Ishikawa (cell line): ENCODE data around the gene FRMPD2.

Source experiments
- CEBPB ChIP-seq: IDR thresholded peaks from 2 replicates; pipeline ENCODE4 v1.6.1; 2012
- CREB1 ChIP-seq: IDR thresholded peaks from 2 replicates; pipeline ENCODE4 v1.6.1; 2012; ENCODE audit warnings: low read depth
- EGR1 ChIP-seq: IDR thresholded peaks from 2 replicates; pipeline ENCODE4 v1.6.1; 2012
- EP300 ChIP-seq: IDR thresholded peaks from 2 replicates; pipeline ENCODE4 v1.6.1; 2012; ENCODE audit warnings: borderline replicate concordance
- FOXM1 ChIP-seq: IDR thresholded peaks from 2 replicates; pipeline ENCODE4 v1.6.1; 2012; ENCODE audit warnings: low read depth, borderline replicate concordance
- NFIC ChIP-seq: IDR thresholded peaks from 2 replicates; pipeline ENCODE4 v1.6.1; 2012
- RAD21 ChIP-seq: IDR thresholded peaks from 2 replicates; pipeline ENCODE4 v1.6.1; 2012; ENCODE audit warnings: low read depth
- REST ChIP-seq: IDR thresholded peaks from 2 replicates; pipeline ENCODE4 v1.6.1; 2012; ENCODE audit warnings: low read depth, mild to moderate bottlenecking
- TAF1 ChIP-seq: IDR thresholded peaks from 2 replicates; pipeline ENCODE4 v1.6.1; 2012; ENCODE audit warnings: low read depth, mild to moderate bottlenecking
- TCF12 ChIP-seq: IDR thresholded peaks from 2 replicates; pipeline ENCODE4 v1.6.1; 2012; ENCODE audit warnings: low read depth
- TEAD4 ChIP-seq: IDR thresholded peaks from 2 replicates; pipeline ENCODE4 v1.6.1; 2012
- USF1 ChIP-seq: IDR thresholded peaks from 2 replicates; pipeline ENCODE4 v1.6.1; 2012
- YY1 ChIP-seq: IDR thresholded peaks from 2 replicates; pipeline ENCODE4 v1.6.1; 2012; ENCODE audit warnings: low read depth
- ZBTB7A ChIP-seq: IDR thresholded peaks from 2 replicates; pipeline ENCODE4 v1.6.1; 2012; ENCODE audit warnings: low read depth
- TF ChIP-seq, protein P1 (sequence below): IDR thresholded peaks from 2 replicates; pipeline ENCODE4 v1.6.1; 2012

Gene FRMPD2

GRCh38 chr10:48254750-48255512 is 19.6 kb downstream of the FRMPD2 start:
- TF ChIP-seq TEAD4: no peak
- TF ChIP-seq FOXM1: no peak
- no peak for TF ChIP-seq YY1

DNA sequence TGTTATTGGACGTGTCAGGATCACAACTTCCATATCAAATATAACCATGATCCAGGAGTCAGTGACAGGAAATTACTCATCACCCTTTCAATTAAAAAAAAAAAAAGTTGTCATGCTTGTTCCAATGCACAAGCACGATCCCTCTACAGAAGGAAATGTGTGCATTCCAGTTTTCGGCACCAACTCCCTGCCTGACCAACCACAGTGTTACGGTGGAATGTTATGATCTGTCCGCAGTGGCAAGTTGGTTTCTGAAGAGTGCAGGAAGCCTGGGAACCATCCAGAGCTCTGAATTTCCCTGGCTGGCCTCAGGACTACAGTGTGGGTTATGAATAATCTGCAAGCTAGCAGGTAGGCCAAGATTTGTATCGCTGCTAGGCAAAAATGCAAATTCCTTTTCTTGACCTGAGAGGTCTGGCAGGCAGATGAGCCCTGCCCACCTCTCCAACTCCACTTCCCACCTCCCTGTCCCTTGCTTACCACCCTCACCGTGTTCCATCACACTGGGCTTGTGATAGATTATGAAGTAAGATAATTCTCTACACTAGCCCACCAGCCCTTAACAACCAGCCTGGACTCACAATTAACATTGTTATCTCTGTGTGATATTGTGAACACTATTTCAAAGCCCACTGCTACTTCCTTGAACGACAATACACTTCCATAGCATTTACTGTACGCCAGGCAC is 20.4 kb downstream of the FRMPD2 start:
- no peak for TF ChIP-seq EP300
- TF ChIP-seq USF1: no peak
- TF ChIP-seq TAF1: no peak
- TF ChIP-seq YY1: no peak
- no peak for TF ChIP-seq NFIC
- no peak for TF ChIP-seq EGR1
- TF ChIP-seq FOXM1: no peak
- no peak for TF ChIP-seq TCF12
- no peak for TF ChIP-seq CEBPB
- no peak for TF ChIP-seq RAD21
- TF ChIP-seq REST: no peak
- no peak for TF ChIP-seq CREB1
- TF ChIP-seq, protein P1, sequence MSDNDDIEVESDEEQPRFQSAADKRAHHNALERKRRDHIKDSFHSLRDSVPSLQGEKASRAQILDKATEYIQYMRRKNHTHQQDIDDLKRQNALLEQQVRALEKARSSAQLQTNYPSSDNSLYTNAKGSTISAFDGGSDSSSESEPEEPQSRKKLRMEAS: no peak
- TF ChIP-seq ZBTB7A: no peak
- TF ChIP-seq TEAD4: no peak

GRCh38 chr10:48252354-48252650 is 22.2 kb downstream of the FRMPD2 start:
- TF ChIP-seq REST (no peak), CREB1 (no peak), TEAD4 (no peak)

DNA sequence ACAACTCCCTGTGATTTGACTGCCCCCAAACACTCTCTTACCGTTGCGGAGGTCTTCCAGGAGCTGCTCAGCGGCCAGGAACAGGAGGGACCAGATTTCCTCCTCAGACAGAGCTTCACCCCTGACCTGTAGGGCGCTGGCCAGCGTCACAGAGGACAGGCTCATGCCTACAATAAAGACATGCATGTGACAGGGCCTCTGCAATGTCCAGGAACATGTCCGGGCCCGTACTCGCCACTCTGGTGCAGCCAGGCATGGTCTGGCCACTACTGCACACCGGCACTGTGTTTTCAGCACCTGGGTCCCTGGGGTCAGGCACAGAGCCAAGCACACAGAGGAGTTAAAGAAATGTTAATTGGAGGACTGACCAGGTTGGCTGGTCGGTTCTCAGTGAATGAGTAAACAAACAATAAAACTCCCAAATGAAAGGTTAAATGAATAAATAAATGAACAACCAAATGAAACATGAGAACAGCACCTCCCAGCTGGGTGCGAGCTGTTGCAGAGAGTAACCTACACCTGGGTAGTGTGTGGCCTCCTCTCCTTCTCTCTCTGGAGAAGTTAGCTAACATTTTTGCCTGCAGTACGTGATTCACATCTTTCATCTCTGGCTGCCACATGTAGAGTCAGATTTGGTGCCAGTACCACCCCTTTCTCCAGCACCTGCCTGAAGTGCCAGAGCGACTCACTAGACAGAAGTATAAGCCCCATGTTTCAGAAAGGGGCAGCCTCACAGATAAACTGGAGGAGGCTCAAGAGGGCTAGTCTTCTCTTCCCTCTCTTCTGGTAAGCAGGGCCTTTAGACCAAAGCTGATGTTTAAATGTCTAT is 22.8 kb downstream of the FRMPD2 start:
- TF ChIP-seq RAD21 (no peak), ZBTB7A (no peak), YY1 (no peak), EGR1 (no peak), FOXM1 (no peak), CREB1 (no peak), CEBPB (0 out of 2 replicates have a peak, but pooled peaks have one; percentile 4), USF1 (no peak), NFIC (peak; percentile 93), TAF1 (no peak), REST (peak; percentile 43; the same call in 1 of the 2 replicates), TCF12 (peak; percentile 86; the same call in 1 of the 2 replicates), EP300 (0 out of 2 replicates have a peak, but pooled peaks have one; percentile 28), TEAD4 (peak; percentile 35)
- TF ChIP-seq, protein P1: peak; percentile 37
